Osteocyte (in vitro differentiated cells): ENCODE data around the gene PRLR. TPM values are rescaled to one million over a fixed set of nuclear protein-coding genes. Genes with fewer than 3 reads are reported as not detected.

Source experiments
- DNase-seq: peaks from one replicate; pipeline ENCODE4 v3.0.0; 2021; ENCODE audit warnings: mixed read lengths; ENCODE audit not compliant: unreplicated experiment; ENCODE audit errors: extremely low spot score
- H3K27ac Mint-ChIP-seq: one replicate; pipeline ENCODE4 v1.8.0; 2021; ENCODE audit warnings: mild to moderate bottlenecking, mixed read lengths; ENCODE audit not compliant: unreplicated experiment
- H3K27me3 Mint-ChIP-seq: one replicate; pipeline ENCODE4 v1.8.0; 2021; ENCODE audit warnings: mixed read lengths; ENCODE audit not compliant: unreplicated experiment
- H3K36me3 Mint-ChIP-seq: one replicate; pipeline ENCODE4 v1.8.0; 2021; ENCODE audit warnings: mixed read lengths; ENCODE audit not compliant: unreplicated experiment
- H3K4me1 Mint-ChIP-seq: one replicate; pipeline ENCODE4 v1.8.0; 2021; ENCODE audit warnings: mixed read lengths; ENCODE audit not compliant: unreplicated experiment
- H3K4me3 Mint-ChIP-seq: one replicate; pipeline ENCODE4 v1.8.0; 2021; ENCODE audit warnings: mild to moderate bottlenecking, moderate library complexity, mixed read lengths; ENCODE audit not compliant: unreplicated experiment
- H3K9me3 Mint-ChIP-seq: one replicate; pipeline ENCODE4 v1.8.0; 2021; ENCODE audit warnings: mixed read lengths; ENCODE audit not compliant: unreplicated experiment
- CTCF ChIP-seq: fragments of 200-600 bp; sonication (generic); IDR thresholded peaks from 2 replicates; pipeline ENCODE4 v1.5.0; 2021; ENCODE audit warnings: antibody characterized with exemption, mild to moderate bottlenecking, moderate library complexity
- total RNA-seq: library from RNA; stranded (reverse); gene quantifications from 2 replicates; pipeline ENCODE4 v1.2.1, GENCODE V29; 2021

PRLR gene
- total RNA-seq, 1 donor from 2014 or later = 0.30 TPM

GRCh38 chr5:35001842-35002241, 228.4 kb downstream of the PRLR start:
- TF ChIP-seq CTCF = no peak
- no peak for DNase-seq
- H3K4me1 Mint-ChIP-seq = no peaks in the 10 kb centered on the region

More at GRCh38 chr5:35001842-35002241, 228.4 kb downstream of the PRLR start:
- H3K9me3 Mint-ChIP-seq = no peaks in the 10 kb centered on the region
- H3K27me3 Mint-ChIP-seq = peaks cover 47% of the 10 kb centered on the region
- no peak overlapping the region for H3K4me3 Mint-ChIP-seq
- H3K27ac Mint-ChIP-seq = no peak overlapping the region
- H3K36me3 Mint-ChIP-seq = no peaks in the 10 kb centered on the region

Other genes with a start within 250 kb of the PRLR start
- not detected in 2 replicates for gene AGXT2, start 182.5 kb downstream of the PRLR start, total RNA-seq